ENCODE data around the gene SYTL3.

The SYTL3 gene

GRCh38 chr6:158769771-158770432 is 120.0 kb downstream of the SYTL3 start:
- DNase-seq (ENCODE audit: insufficient read length, low spot score) (no peak), FAIRE-seq (no peak)
- TF ChIP-seq POLR2A (IDR thresholded peaks at IDR 0.05; ENCODE audit: low read depth, low read length) (no peak), POLR2AphosphoS5 (IDR thresholded peaks at IDR 0.05; ENCODE audit: low read depth, low read length) (no peak), POU2F2 (IDR thresholded peaks at IDR 0.05; ENCODE audit: low read depth, low read length) (no peak), TAF1 (IDR thresholded peaks at IDR 0.05; ENCODE audit: low read depth, low read length) (no peak)

- TF ChIP-seq POU2F2 (IDR thresholded peaks at IDR 0.05; ENCODE audit: low read depth, low read length): no peak
- no peak for TF ChIP-seq TAF1 (IDR thresholded peaks at IDR 0.05; ENCODE audit: low read depth, low read length)
- TF ChIP-seq POLR2AphosphoS5 (IDR thresholded peaks at IDR 0.05; ENCODE audit: low read depth, low read length): no peak; the same call in 1 of the 2 replicates
- no peak for TF ChIP-seq SPI1 (IDR thresholded peaks at IDR 0.05; ENCODE audit: low read depth, low read length)
- TF ChIP-seq POLR2A (IDR thresholded peaks at IDR 0.05; ENCODE audit: low read depth, low read length): no peak
- no peak for TF ChIP-seq PAX5 (IDR thresholded peaks at IDR 0.05; ENCODE audit: insufficient read depth, low read length, severe bottlenecking)
- DNase-seq (ENCODE audit: insufficient read length, low spot score) (no peak), FAIRE-seq (no peak)
Measured at GRCh38 chr6:158770533-158771330, 120.9 kb downstream of the SYTL3 start.

- DNase-seq (ENCODE audit: insufficient read length, low spot score) (no peak), FAIRE-seq (no peak)
- TF ChIP-seq POLR2AphosphoS5 (IDR thresholded peaks at IDR 0.05; ENCODE audit: low read depth, low read length) (no peak; the same call in 1 of the 2 replicates), POU2F2 (IDR thresholded peaks at IDR 0.05; ENCODE audit: low read depth, low read length) (no peak), PAX5 (IDR thresholded peaks at IDR 0.05; ENCODE audit: insufficient read depth, low read length, severe bottlenecking) (no peak), POLR2A (IDR thresholded peaks at IDR 0.05; ENCODE audit: low read depth, low read length) (0 out of 2 replicates have a peak, but pooled peaks have one; percentile 0), TAF1 (IDR thresholded peaks at IDR 0.05; ENCODE audit: low read depth, low read length) (no peak)
Measured at GRCh38 chr6:158771399-158772152, 121.7 kb downstream of the SYTL3 start.

GRCh38 chr6:158772172-158772571 is 122.3 kb downstream of the SYTL3 start:
- FAIRE-seq: no peak

GRCh38 chr6:158772851-158773371 is 123.1 kb downstream of the SYTL3 start:
- FAIRE-seq (no peak), DNase-seq (ENCODE audit: insufficient read length, low spot score) (no peak)
- TF ChIP-seq POLR2A (IDR thresholded peaks at IDR 0.05; ENCODE audit: low read depth, low read length) (peak; percentile 20; the same call in 1 of the 2 replicates), PAX5 (IDR thresholded peaks at IDR 0.05; ENCODE audit: insufficient read depth, low read length, severe bottlenecking) (no peak), SPI1 (IDR thresholded peaks at IDR 0.05; ENCODE audit: low read depth, low read length) (no peak), POLR2AphosphoS5 (IDR thresholded peaks at IDR 0.05; ENCODE audit: low read depth, low read length) (no peak), POU2F2 (IDR thresholded peaks at IDR 0.05; ENCODE audit: low read depth, low read length) (no peak), TAF1 (IDR thresholded peaks at IDR 0.05; ENCODE audit: low read depth, low read length) (no peak)

More at GRCh38 chr6:158772172-158772571, 122.3 kb downstream of the SYTL3 start:
- DNase-seq (ENCODE audit: insufficient read length, low spot score): no peak
- TF ChIP-seq PAX5 (IDR thresholded peaks at IDR 0.05; ENCODE audit: insufficient read depth, low read length, severe bottlenecking): no peak
- TF ChIP-seq TAF1 (IDR thresholded peaks at IDR 0.05; ENCODE audit: low read depth, low read length): no peak
- no peak for TF ChIP-seq SPI1 (IDR thresholded peaks at IDR 0.05; ENCODE audit: low read depth, low read length)
- TF ChIP-seq POLR2A (IDR thresholded peaks at IDR 0.05; ENCODE audit: low read depth, low read length): peak; percentile 38; the same call in 1 of the 2 replicates

GRCh38 chr6:158773581-158774449 is 124.0 kb downstream of the SYTL3 start:
- DNase-seq (ENCODE audit: insufficient read length, low spot score): no peak
- TF ChIP-seq TAF1 (IDR thresholded peaks at IDR 0.05; ENCODE audit: low read depth, low read length): no peak
- no peak for TF ChIP-seq SPI1 (IDR thresholded peaks at IDR 0.05; ENCODE audit: low read depth, low read length)
- no peak for TF ChIP-seq POU2F2 (IDR thresholded peaks at IDR 0.05; ENCODE audit: low read depth, low read length)
- peak; percentile 31; the same call in 1 of the 2 replicates for TF ChIP-seq POLR2AphosphoS5 (IDR thresholded peaks at IDR 0.05; ENCODE audit: low read depth, low read length)
- TF ChIP-seq POLR2A (IDR thresholded peaks at IDR 0.05; ENCODE audit: low read depth, low read length): 0 out of 2 replicates have a peak, but pooled peaks have one; percentile 18
- no peak for TF ChIP-seq PAX5 (IDR thresholded peaks at IDR 0.05; ENCODE audit: insufficient read depth, low read length, severe bottlenecking)
- no peak for FAIRE-seq

GRCh38 chr6:158774717-158775449 is 125.0 kb downstream of the SYTL3 start:
- no peak for FAIRE-seq
- DNase-seq (ENCODE audit: insufficient read length, low spot score): no peak
- TF ChIP-seq POLR2AphosphoS5 (IDR thresholded peaks at IDR 0.05; ENCODE audit: low read depth, low read length): no peak
- TF ChIP-seq SPI1 (IDR thresholded peaks at IDR 0.05; ENCODE audit: low read depth, low read length): no peak

- no peak; the same call in 1 of the 2 replicates for TF ChIP-seq POLR2AphosphoS5 (IDR thresholded peaks at IDR 0.05; ENCODE audit: low read depth, low read length)
- no peak for TF ChIP-seq POU2F2 (IDR thresholded peaks at IDR 0.05; ENCODE audit: low read depth, low read length)
- TF ChIP-seq SPI1 (IDR thresholded peaks at IDR 0.05; ENCODE audit: low read depth, low read length): no peak
- no peak for TF ChIP-seq TAF1 (IDR thresholded peaks at IDR 0.05; ENCODE audit: low read depth, low read length)
- TF ChIP-seq PAX5 (IDR thresholded peaks at IDR 0.05; ENCODE audit: insufficient read depth, low read length, severe bottlenecking): no peak
- TF ChIP-seq POLR2A (IDR thresholded peaks at IDR 0.05; ENCODE audit: low read depth, low read length): peak; percentile 34; the same call in 1 of the 2 replicates
- FAIRE-seq (no peak), DNase-seq (ENCODE audit: insufficient read length, low spot score) (no peak)
Measured at GRCh38 chr6:158775832-158776231, 126.0 kb downstream of the SYTL3 start.
